Measurements from ENCODE around the gene ADNP. TPM values are rescaled to one million over a fixed set of nuclear protein-coding genes. Genes with fewer than 3 reads are reported as not detected.
A peak's percentile ranks its signal among the peaks of the same experiment; 100 is the strongest.

ADNP gene
- polyA plus RNA-seq, 3 donors, result 1.4 to 16.6 (median 3.3) TPM

- Histone ChIP-seq H3K79me2 (ENCODE audit: insufficient read depth, low read length) (peaks cover 76% of the 10 kb centered on the region), H4K20me1 (ENCODE audit: insufficient read depth, low read length) (peaks cover 55% of the 10 kb centered on the region), H3K9ac (ENCODE audit: insufficient read depth, low read length, poor library complexity, severe bottlenecking) (peak overlapping the region; percentile 88), H3K9me3 (replicated peaks in 1 of 2; ENCODE audit: control insufficient read depth in 1 of 2, insufficient read depth in 1 of 2, low read length in 2 of 2) (no peaks in the 10 kb centered on the region), H3K27me3 (ENCODE audit: control insufficient read depth in 2 of 2, insufficient read depth in 2 of 2, low read length in 2 of 2) (no peaks in the 10 kb centered on the region), H3K4me2 (replicated peaks; ENCODE audit: extremely low read depth, low read length, poor library complexity, severe bottlenecking) (peak overlapping the region; percentile 85), H3K36me3 (replicated peaks in 1 of 2; ENCODE audit: control insufficient read depth in 1 of 2, insufficient read depth in 2 of 2, low read length in 2 of 2) (peaks cover 31 to 41% of the 10 kb centered on the region in 2 donors), H2AFZ (ENCODE audit: insufficient read depth, low read depth, low read length, poor library complexity, severe bottlenecking) (no peak overlapping the region), H3K4me3 (replicated peaks in 1 of 3; ENCODE audit: low read depth in 2 of 3, low read length in 3 of 3) (peak overlapping the region; percentile 75 to 92 (median 87)), H3K4me1 (ENCODE audit: control insufficient read depth in 1 of 2, insufficient read depth in 2 of 2, low read length in 2 of 2) (peaks cover 27 to 30% of the 10 kb centered on the region in 2 donors), H3K27ac (ENCODE audit: low read depth in 1 of 2, low read length in 2 of 2) (peak overlapping the region in 1 of 2 donors; percentile 95)
- peaks cover 0 to 2% (median 0%) of the 10 kb centered on the region in 7 donors for H3K9me3 Mint-ChIP-seq
- TF ChIP-seq, protein P1, sequence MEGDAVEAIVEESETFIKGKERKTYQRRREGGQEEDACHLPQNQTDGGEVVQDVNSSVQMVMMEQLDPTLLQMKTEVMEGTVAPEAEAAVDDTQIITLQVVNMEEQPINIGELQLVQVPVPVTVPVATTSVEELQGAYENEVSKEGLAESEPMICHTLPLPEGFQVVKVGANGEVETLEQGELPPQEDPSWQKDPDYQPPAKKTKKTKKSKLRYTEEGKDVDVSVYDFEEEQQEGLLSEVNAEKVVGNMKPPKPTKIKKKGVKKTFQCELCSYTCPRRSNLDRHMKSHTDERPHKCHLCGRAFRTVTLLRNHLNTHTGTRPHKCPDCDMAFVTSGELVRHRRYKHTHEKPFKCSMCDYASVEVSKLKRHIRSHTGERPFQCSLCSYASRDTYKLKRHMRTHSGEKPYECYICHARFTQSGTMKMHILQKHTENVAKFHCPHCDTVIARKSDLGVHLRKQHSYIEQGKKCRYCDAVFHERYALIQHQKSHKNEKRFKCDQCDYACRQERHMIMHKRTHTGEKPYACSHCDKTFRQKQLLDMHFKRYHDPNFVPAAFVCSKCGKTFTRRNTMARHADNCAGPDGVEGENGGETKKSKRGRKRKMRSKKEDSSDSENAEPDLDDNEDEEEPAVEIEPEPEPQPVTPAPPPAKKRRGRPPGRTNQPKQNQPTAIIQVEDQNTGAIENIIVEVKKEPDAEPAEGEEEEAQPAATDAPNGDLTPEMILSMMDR (IDR thresholded peaks at IDR 0.05), result no peak
- H3K27me3 Mint-ChIP-seq (ENCODE audit: low read depth in 3 of 3), result peaks cover 0 to 2% (median 0%) of the 10 kb centered on the region in 3 donors
- DNase-seq, result no peak
- WGBS (ENCODE audit: insufficient coverage), result 20% methylated on average over 1 of the region's 7 CpGs
- peaks cover 39% of the 10 kb centered on the region for H3K4me1 Mint-ChIP-seq
- intact Hi-C loops (cut with micrococcal nuclease), result no loop called here
- peak overlapping the region in 6 of 7 donors; percentile 98 to 99 (median 98) for H3K27ac Mint-ChIP-seq
- H3K4me3 Mint-ChIP-seq, result peak overlapping the region; percentile 93 to 98
- peaks cover 38 to 45% of the 10 kb centered on the region in 2 donors for H3K36me3 Mint-ChIP-seq
Measured at GRCh38 chr20:50957276-50957675, 26.0 kb upstream of the ADNP start.

DNA sequence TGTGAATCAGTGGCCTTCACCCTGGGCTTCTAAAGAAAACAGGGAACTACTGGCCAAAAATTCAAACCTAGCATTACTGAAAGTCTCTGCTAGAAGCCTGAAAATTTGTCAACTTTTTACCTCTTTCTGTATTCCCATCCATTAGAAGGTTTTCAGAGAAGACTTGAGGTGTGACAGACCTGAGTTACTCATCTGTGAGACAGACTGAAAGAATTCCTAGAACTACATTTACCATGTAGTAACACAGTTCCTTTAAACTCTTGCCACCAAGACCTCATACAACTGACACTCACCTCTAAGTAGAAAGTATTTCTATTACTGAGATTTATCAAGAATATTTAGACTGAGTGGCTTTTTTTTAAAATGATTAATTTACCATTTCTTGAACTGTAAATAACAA is 22.6 kb upstream of the ADNP start:
- Histone ChIP-seq H3K4me1 (ENCODE audit: control insufficient read depth in 1 of 2, insufficient read depth in 2 of 2, low read length in 2 of 2) (peaks cover 15 to 18% of the 10 kb centered on the region in 2 donors), H3K27me3 (ENCODE audit: control insufficient read depth in 2 of 2, insufficient read depth in 2 of 2, low read length in 2 of 2) (no peaks in the 10 kb centered on the region), H3K79me2 (ENCODE audit: insufficient read depth, low read length) (peaks cover 77% of the 10 kb centered on the region), H2AFZ (ENCODE audit: insufficient read depth, low read depth, low read length, poor library complexity, severe bottlenecking) (no peak overlapping the region), H3K27ac (ENCODE audit: low read depth in 1 of 2, low read length in 2 of 2) (no peak overlapping the region), H3K4me3 (replicated peaks in 1 of 3; ENCODE audit: low read depth in 2 of 3, low read length in 3 of 3) (no peak overlapping the region), H3K9me3 (replicated peaks in 1 of 2; ENCODE audit: control insufficient read depth in 1 of 2, insufficient read depth in 1 of 2, low read length in 2 of 2) (no peaks in the 10 kb centered on the region), H3K4me2 (replicated peaks; ENCODE audit: extremely low read depth, low read length, poor library complexity, severe bottlenecking) (no peak overlapping the region), H4K20me1 (ENCODE audit: insufficient read depth, low read length) (peaks cover 78% of the 10 kb centered on the region), H3K36me3 (replicated peaks in 1 of 2; ENCODE audit: control insufficient read depth in 1 of 2, insufficient read depth in 2 of 2, low read length in 2 of 2) (peaks cover 62 to 67% of the 10 kb centered on the region in 2 donors), H3K9ac (ENCODE audit: insufficient read depth, low read length, poor library complexity, severe bottlenecking) (no peak overlapping the region)
- Mint-ChIP-seq H3K4me3 (no peak overlapping the region), H3K36me3 (peaks cover 50 to 68% of the 10 kb centered on the region in 2 donors), H3K9me3 (no peaks in the 10 kb centered on the region), H3K27ac (no peak overlapping the region), H3K4me1 (peaks cover 21% of the 10 kb centered on the region), H3K27me3 (ENCODE audit: low read depth in 3 of 3) (peaks cover 0 to 2% (median 0%) of the 10 kb centered on the region in 3 donors)
- intact Hi-C loops (cut with micrococcal nuclease), result no loop called here
- DNase-seq, result no peak
- TF ChIP-seq, protein P1 (IDR thresholded peaks at IDR 0.05), result no peak
